Fibroblast of skin of abdomen (primary cell): Measurements from ENCODE around the gene RPA3. TPM values are rescaled to one million over a fixed set of nuclear protein-coding genes. Genes with fewer than 3 reads are reported as not detected.
A peak's percentile ranks its signal among the peaks of the same experiment; 100 is the strongest.

Source experiments
- DNase-seq: peaks from one replicate; pipeline ENCODE4 v3.0.0-alpha.2; 2013
- polyA plus RNA-seq, 2 experiments: library from polyadenylated mRNA; unstranded; fragments of 120-200 nt; gene quantifications; one replicate each; pipeline ENCODE4 v1.2.1, GENCODE V29; 2013; ENCODE audit not compliant: insufficient read length in 2 of 2

Gene RPA3
- polyA plus RNA-seq (2013, experiment 1 of 2; ENCODE audit: insufficient read length) = 32.0 TPM
- 30.3 TPM for polyA plus RNA-seq (2013, experiment 2 of 2; ENCODE audit: insufficient read length)

DNA sequence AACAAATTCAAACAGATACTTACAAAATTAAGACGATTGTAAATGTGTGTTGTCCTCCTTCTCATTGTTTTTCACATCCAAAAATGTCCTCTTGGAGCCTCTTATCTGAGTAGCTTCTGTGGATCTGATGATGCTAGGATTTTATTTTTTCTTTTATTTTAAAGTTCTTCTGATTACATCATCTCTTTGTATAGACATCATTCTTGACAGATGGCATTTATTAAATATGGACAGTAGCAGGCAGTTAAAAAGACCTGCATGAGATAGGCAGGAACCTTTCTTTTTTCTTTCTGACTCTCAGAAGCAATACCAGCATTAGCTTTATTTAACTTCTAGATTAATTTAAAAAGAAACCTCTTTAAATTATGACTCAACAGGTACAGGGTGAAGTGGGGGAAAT, at the start of gene RPA3:
TSS of gene RPA3 (minus strand) at position 116 of the 400 bp plus-strand sequence. CDS start 78,189 bp downstream, outside the sequence.
- DNase-seq = no peak

DNA sequence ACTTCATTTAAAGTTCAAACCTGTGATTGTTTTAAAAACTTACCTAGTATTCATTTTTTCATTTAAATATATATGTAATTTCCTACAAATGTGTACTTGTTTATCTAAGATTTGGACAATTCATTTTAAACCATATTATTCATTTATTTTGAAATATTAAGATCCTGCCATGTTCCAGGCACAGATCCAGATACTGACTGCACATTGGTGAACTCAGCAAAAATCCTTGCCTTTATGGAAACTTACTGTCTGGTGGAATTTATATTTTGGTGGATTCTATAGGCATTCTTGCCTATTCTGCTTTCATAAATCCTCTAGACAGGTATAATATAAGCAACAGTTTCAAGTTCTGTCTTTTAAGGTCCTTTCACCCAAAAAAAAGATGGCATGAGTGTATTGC, 48.3 kb upstream of the RPA3 start:
- no peak for DNase-seq

DNA sequence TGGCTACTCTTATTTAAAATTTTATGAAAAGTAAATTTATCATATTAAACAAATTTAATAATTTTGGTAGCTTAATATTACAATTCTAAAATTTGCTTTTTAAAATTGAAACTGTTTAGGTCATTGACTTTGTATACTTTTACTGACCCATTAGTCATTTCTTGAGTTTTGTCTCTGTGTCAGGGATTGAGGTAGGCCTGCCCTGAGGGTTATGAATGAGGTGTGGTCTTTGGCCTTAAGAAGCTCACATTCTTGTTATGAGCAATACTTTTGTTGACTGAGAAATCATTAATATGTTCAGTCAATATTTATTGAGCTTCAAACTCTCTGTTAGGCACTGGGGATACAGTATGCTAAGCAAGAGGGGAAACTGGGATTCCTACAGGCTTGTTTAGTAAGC, 47.0 kb upstream of the RPA3 start:
- no peak for DNase-seq

DNA sequence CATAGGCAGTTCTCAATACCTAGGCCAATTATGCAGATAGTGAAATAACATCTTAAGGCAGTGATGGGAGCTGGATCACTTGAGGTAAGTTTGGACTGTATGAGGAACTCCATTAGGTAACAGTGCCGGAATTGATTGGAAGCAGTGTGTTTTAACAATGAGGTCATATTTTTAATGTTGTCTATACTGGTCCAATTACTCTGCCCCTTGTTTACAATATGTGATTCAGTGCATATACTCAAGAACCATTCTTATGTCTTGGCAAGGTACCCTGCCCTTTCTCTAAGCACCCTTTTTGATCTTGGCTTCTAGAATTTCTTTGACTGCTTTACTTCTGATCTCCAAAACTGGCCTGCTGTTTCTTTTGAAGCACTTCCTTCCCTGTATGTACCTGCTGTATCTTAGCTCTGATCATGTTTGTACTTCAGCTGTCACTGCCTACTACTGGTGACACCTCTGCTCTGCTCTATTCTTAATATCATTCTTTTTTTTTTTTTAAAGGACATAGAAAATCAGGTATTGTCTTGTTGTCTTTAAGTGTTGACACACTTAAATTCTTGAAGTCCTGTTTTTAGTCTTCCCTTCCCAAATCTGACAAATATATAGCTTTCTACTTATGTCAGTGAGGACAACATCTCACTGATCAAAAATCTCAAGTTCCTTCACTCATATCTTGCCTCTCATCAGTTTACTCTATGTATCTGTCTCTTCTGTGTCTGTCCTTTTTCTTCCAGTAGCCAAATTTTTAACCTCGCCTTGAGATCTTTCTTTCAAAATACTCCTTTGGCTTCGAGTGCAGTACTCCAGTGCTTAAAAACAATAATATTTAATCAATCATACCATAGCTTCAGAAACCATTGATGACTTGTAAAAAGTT, 46.4 kb upstream of the RPA3 start:
- DNase-seq = no peak

DNA sequence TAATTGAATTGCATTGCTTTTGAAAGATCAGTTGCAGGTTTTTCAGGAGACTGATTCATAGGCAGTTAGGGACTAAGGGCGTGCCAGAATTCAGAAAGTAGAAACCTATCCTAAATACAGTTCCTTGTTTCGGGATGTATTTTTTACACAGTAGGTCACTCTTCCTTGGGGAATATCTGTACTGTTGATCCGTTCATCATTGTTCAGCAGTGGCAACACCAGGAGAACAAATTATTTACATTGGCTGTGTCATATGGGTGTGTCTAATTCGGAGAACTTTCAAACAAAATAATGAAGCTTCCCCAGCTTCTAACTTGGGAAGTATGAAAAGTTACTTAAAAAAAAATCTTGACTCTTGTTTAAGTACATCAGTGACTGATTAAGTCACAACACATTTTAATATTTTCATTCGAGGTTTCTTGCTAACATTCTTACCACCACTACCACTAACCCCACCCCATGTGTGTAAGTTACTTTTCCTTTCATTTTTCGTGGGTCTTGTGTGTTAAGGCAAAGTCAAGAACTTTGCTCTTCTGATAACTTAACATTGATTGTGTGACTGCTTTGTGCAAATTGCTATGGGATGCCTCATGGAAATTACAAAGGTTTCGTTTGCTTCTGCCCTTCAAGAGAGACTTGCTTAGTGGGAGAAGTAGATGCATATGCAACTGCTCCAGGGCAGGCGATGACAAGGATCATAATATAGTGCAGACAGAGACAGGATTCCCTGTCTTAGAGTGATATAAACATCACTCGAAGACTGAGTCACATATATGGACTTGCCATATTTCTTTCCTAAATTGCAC, 43.8 kb upstream of the RPA3 start:
- DNase-seq = peak; percentile 87

DNA sequence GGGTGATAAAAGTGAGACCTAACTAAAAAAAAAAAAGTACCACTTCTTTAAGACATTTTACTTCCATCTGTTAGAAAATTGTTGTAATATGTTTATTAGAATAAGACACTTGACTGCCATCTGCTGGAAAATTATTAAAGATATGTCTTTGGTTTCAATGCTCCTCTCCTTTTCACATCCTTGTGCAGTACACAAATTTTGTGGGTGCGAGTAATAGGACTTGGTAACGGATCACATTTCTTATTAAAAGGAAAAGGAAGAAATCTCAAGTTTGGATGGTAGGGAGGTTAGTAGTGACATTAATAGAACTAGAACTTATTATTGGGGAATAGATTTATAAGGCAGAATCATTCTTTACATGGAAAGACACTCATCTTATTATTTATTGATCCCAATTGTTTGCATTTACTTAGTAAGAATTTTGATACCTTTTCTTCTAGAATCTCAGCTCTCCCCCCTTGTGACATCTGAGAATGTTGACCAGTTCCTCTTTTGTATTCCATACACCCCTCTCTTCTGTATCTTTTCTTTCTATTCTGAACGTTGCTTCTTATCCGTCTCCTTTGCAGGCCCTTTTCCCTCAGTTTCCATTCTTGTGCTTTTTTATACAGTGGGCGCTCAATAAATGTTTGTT, 43.0 kb upstream of the RPA3 start:
- DNase-seq = peak; percentile 58

DNA sequence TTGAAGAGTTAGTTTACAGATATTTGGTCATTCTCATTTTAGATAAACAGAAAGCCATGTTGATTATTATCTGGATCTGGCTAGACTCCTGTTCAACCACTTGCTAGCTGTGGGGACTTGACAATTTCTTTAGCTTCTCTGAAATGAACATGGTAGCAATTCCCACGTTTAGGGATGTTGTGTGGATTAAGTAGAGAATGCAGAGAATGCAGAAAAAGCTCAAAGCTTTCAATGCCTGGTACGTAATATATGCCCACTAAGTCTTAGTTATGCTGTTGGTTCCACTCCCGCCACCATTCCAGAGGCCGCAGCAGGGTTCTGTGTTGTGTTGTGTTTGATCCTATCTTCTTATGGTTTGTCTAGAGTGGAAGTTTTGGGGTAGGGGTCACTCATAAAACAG, 39.2 kb upstream of the RPA3 start:
- DNase-seq = no peak

DNA sequence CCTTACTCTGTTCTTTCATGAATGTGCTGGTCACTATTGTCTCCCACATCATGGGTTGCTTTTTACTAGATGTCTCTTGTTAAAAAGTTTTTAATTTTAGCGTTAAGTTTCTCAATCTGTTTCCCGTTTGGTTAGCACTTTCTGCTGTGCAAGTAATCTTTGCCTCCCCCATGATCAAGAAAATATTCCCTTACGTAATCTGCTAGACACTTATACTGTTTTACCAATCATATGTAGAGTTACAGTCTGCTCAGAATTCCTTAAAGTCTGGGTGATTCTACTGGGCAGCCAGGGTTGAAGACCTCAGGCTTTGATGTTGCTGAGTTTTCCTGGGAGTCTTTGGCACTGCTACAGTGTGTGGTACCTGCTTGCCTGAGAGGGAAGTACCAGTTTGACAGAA, 38.2 kb upstream of the RPA3 start:
- DNase-seq = no peak

DNA sequence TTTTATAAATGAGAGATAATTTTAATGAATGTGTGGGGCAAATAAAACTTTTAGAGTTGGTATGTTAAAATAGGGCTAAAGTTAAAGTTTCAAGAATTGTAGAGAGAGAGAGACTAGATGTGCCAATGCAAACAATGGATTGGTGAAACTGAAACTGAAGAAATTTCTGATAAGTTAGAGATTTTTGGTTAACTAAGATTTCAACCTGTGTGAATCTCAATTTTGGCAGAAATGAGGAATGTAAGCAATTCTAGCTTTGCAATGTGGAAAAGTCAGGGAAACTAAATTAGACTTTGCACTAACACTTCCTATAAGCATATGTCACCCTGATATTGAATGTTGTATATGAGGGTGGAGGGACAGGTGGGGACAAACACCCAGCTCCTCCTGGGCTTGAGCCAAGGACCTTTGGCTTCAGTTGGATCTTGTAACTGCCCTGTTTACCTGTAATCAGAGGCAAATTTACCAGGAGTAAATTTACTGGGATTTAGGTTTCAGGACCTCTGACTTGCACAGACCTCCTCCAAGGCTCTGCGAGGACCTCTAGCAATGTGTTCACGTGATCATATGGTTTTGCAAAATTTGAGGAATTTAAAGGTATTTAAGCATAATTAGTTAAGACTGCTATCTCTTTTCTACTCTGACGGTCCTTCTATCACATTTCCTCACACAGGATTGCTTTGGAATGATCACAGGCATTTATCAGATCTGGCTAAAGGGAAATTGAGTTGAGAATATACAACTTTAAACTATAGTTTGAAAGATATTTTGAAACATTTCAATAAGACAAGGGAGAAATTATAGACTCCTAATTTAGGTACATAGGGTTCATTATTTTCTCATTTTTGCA, 33.1 kb upstream of the RPA3 start:
- DNase-seq = no peak

DNA sequence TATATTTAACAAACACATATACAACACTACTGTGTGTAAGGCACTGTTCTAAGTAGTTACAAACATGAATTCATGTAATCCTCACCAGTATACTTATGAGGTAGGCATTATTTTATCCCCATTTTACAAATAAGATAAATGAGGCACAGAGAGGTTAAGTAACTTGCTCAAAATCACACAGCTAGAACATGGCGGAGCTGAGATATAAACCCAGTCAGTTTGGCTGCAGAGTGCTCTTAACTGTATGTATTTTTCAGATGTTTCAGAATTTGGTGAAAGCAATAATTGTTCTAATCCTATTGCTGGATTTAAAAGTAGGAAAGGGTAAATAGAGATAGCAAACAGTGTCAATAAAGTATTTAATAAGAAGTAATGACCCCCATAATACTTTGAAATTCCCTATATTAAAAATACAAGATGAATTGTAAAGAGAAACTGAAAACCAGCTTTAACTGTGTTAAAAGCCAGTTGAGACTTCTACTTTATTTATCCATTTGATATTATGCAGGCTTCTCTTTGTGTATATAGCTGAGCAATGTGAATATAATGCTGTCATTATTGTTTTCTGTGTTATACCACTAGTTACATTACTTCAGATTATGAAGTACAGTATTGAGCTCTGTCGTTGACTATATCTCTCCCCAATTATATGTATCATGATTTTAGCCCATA, 32.3 kb upstream of the RPA3 start:
- DNase-seq = no peak

DNA sequence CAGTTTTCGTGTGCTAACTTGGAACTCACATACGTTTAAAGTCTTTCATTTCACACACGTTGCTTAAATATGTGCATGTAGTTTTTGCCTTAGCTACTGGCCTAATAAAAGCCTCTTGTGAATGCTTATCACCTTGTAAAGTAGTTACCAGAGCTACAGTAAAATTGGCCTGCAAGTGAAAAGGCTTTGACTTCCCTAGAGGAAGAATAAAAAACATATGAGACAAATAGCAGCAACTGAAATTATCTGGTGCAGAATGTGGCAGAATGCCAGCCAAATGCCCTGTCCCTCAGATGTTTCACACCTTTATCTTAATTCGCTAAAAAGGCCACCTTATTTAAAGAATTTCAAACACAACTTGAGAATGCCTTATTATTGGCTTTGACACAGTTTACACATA, 28.1 kb upstream of the RPA3 start:
- DNase-seq = no peak

DNA sequence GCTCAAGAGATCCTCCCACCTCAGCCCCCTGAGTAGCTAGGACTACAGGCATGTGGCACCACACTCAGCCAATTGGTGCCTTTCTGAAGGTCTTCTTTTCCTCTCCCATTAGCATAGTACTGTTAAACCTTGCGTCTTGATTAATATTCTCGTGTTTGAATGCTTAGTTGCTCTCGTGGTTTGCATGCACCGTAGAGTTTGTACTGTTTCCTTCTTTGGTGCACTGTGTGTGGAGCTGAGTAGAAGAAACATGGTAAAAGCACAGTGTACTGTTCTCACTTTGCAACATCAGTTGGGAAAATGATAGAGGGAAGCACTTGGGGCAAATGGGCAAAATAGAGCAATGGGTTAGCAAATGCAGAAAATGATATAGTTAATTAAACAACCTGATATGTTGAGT, 27.6 kb upstream of the RPA3 start:
- no peak for DNase-seq

DNA sequence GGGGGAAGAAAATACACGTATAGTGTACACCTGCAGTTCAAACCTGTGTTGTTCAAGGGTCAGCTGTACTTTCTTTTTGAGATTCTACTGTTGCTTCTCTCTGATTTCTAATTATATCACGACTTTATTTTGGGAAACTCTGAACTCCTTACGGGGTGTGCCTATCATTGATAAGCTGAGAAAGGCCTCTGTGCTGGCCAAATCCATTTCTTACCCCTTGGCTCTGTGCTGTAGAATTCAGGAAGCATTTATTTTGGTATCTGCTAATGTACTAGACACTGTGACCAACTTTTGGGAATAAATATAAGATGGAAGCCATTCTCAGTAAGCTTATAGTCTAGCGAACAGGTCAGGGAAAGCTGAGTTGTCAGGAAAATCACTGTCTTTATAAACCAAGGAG, 26.9 kb upstream of the RPA3 start:
- no peak for DNase-seq

DNA sequence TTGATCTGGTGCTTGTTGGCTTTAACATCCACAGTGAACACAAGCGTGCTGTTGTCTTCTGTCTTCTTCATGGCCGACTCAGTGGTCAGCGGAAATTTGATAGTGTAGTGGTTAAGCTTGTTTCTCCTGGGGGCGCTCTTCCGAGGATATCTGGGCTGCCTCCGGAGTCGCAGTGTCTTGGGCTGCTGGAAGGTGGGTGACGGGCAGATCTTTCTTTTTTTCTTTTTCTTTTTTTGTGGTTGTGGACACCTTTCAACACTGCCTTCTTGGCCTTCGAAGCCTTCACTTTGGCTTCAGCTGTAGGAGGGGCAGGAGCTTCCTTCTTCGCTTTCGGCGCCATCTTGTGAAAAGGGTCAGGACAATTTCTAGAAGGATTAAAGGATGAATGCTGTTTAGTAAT, 23.8 kb upstream of the RPA3 start:
- DNase-seq = no peak

DNA sequence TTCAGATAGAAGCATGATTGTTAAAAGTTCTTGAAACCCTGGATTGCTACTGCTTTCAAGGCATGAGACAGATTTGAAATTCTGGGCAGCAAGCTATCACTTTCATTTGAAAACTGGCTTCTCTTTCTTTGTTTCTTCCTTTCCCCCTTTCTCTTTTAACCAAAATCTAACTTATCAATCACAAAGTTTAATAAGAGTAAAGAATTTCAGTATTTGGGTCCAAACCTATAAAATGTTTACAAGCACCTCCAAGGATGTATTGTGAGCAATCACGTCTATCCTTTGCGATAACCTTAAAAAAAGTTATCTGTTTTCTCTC, 21.6 kb upstream of the RPA3 start:
- DNase-seq = no peak

DNA sequence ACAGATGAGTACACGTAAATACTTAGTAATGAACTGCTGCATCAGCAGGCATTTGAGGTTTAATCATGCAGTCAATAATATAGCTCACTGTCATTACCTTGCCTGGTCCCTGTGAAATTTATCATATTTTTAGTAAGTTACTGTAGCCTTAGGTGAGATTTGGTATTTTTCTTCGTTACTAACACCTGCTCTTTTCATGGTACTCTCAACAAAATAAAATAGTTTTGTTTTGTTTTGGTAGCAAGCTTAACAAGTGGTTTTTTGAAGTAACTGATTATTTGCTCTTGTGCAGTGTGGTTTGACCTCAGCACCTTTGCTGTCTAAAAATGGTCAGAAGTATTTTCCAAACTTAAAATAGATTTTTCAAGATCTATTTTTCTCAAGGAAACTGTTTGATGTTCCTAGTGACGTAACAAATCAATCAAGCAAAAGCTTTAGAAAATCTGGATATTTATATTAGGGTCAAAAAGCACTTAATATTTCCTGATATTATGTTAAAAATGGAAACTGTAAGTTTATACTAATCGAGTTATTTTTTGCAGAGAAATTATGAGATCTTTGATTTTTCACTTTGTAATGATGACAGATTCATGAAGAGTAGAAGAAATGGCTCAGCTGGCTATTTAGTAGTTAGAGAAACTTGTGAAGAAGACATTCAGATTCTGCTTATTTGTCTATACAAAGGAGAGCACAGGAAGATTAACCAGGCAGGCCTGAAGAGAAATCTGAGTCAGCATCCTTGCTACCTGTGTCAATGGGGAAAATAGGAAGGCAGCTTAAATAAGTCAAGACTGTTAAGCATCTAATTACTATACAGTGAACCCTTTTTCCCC, 21.0 kb upstream of the RPA3 start:
- DNase-seq = no peak

DNA sequence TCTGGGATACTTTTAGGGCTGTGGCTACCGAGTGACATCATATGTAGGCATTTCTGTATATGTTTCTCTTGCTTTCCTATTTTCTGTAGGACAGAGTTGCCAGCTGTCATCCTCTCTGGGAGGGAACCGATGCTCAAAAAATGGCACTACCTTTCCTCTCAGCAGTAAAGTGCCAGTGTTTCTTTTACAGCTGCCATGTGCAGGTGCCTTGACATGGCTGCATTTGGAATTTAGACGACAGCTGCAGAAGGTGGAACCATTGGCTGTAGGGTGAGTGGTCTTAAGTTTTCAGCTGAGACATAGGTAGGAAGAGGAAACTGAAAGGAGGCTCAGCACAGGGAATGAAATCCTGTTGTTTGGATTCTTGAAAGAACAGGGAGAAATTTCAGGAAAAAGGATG, 20.2 kb upstream of the RPA3 start:
- no peak for DNase-seq

DNA sequence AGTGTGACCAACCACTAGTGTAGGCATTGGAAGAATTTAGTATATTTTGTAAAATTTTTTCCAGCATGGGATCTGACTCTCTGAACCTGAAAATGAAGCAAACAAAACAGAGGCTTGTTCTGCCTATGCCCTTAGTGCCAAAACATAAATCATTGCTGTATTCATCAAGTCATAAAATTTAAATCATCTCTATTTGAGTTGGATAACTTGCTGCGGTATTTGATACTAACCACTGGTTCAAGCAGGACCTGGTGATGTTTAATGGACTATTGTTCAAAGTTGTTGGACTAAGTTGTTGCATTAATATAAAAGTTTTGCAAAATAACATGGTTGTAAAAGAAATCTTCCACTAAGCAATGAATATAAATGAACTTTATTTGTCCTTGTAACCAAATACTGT, 19.8 kb upstream of the RPA3 start:
- DNase-seq = no peak

DNA sequence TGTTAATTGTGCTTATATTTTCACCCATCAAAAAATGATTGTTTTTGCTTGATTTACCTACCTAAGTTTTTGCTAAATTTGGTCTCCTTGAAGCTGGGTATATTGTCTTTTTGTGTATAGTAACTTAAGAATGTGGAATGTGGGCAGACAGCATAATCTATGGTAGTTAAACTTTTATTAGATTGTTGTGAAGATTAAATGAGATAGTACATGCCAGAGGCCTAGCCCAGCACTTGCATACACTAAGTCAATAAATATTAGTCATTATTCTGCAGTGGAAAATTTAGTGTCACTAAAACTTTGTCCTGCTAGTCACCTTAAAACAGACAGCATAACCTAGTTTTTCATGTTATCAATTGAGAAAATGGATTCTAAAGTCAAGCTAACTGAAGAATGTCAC, 19.3 kb upstream of the RPA3 start:
- DNase-seq = no peak

DNA sequence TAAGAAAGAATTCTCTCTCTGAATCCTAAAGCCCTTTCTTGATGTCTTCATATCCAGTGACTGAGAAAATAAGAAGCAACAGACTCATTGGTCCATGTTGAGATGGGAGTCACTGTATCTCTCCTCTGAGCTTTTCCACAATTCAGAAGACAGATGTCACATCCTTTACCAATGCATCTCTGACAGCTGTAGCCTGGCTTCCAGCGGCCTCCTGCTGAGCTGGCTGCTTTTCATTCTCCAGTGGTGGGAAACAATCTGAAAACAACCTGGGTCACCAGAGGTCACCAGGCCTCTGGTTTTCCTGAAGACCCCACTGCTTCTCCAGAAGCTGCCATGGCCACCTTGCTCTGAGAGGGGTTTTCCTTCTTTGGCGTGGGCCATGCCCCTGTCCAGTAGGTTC, 18.3 kb upstream of the RPA3 start:
- DNase-seq = no peak
